ENCODE measurements around the gene PSMC3.

PSMC3 gene

GRCh38 chr11:47417712-47418111 lies 8.5 kb downstream of the PSMC3 start:
- Histone ChIP-seq H3K27me3 (replicated peaks; ENCODE audit: control insufficient read depth, insufficient read depth, low read length) (no peaks in the 10 kb centered on the region), H3K36me3 (ENCODE audit: control insufficient read depth, insufficient read depth, low read length) (peaks cover 40% of the 10 kb centered on the region), H3K4me3 (replicated peaks; ENCODE audit: low read depth, low read length) (no peak overlapping the region)
- no peak for DNase-seq (ENCODE audit: extremely low read depth, insufficient read length)
- TF ChIP-seq CTCF (IDR thresholded peaks at IDR 0.05; ENCODE audit: insufficient read depth, low read length, poor library complexity, severe bottlenecking) = no peak

GRCh38 chr11:47415949-47416472 lies 10.2 kb downstream of the PSMC3 start:
- no peak for DNase-seq (ENCODE audit: extremely low read depth, insufficient read length)
- TF ChIP-seq CTCF (IDR thresholded peaks at IDR 0.05; ENCODE audit: insufficient read depth, low read length, poor library complexity, severe bottlenecking) = no peak

GRCh38 chr11:47415091-47415854 lies 11.0 kb downstream of the PSMC3 start:
- no peak for TF ChIP-seq CTCF (IDR thresholded peaks at IDR 0.05; ENCODE audit: insufficient read depth, low read length, poor library complexity, severe bottlenecking)

More at GRCh38 chr11:47415949-47416472, 10.2 kb downstream of the PSMC3 start:
- Histone ChIP-seq H3K27me3 (replicated peaks; ENCODE audit: control insufficient read depth, insufficient read depth, low read length) (no peaks in the 10 kb centered on the region), H3K36me3 (ENCODE audit: control insufficient read depth, insufficient read depth, low read length) (peaks cover 32% of the 10 kb centered on the region), H3K4me3 (replicated peaks; ENCODE audit: low read depth, low read length) (no peak overlapping the region)

GRCh38 chr11:47414685-47415070 lies 11.6 kb downstream of the PSMC3 start:
- DNase-seq (ENCODE audit: extremely low read depth, insufficient read length) = no peak
- Histone ChIP-seq H3K4me3 (replicated peaks; ENCODE audit: low read depth, low read length) (no peak overlapping the region), H3K36me3 (ENCODE audit: control insufficient read depth, insufficient read depth, low read length) (peaks cover 22% of the 10 kb centered on the region), H3K27me3 (replicated peaks; ENCODE audit: control insufficient read depth, insufficient read depth, low read length) (no peaks in the 10 kb centered on the region)
- TF ChIP-seq CTCF (IDR thresholded peaks at IDR 0.05; ENCODE audit: insufficient read depth, low read length, poor library complexity, severe bottlenecking) = no peak

More at GRCh38 chr11:47415091-47415854, 11.0 kb downstream of the PSMC3 start:
- Histone ChIP-seq H3K27me3 (replicated peaks; ENCODE audit: control insufficient read depth, insufficient read depth, low read length) (no peaks in the 10 kb centered on the region), H3K36me3 (ENCODE audit: control insufficient read depth, insufficient read depth, low read length) (peaks cover 27% of the 10 kb centered on the region), H3K4me3 (replicated peaks; ENCODE audit: low read depth, low read length) (no peak overlapping the region)
- no peak for DNase-seq (ENCODE audit: extremely low read depth, insufficient read length)

- H3K4me3 ChIP-seq (replicated peaks; ENCODE audit: low read depth, low read length) = no peak overlapping the region
- no peak for TF ChIP-seq CTCF (IDR thresholded peaks at IDR 0.05; ENCODE audit: insufficient read depth, low read length, poor library complexity, severe bottlenecking)
- DNase-seq (ENCODE audit: extremely low read depth, insufficient read length) = no peak
- H3K36me3 ChIP-seq (ENCODE audit: control insufficient read depth, insufficient read depth, low read length) = peaks cover 22% of the 10 kb centered on the region
- H3K27me3 ChIP-seq (replicated peaks; ENCODE audit: control insufficient read depth, insufficient read depth, low read length) = no peaks in the 10 kb centered on the region
These were observed 12.1 kb downstream of the PSMC3 start for GRCh38 chr11:47413908-47414684.

All from GM06990 (cell line).